Measurements from ENCODE around the gene TMEM151B. TPM values are rescaled to one million over a fixed set of nuclear protein-coding genes. Genes with fewer than 3 reads are reported as not detected.

The TMEM151B gene
- total RNA-seq, 6 donors from 2014 or later, result not detected

GRCh38 chr6:44307217-44307616 is 37.0 kb downstream of the TMEM151B start:
- no peak overlapping the region for H3K27ac ChIP-seq
- no peaks in the 10 kb centered on the region for H3K27me3 ChIP-seq
- 98% methylated on average over 7 to 10 of the region's 10 CpGs for WGBS, 2 donors
- peaks cover 17 to 90% (median 77%) of the 10 kb centered on the region in 4 donors for H3K36me3 ChIP-seq
- H3K4me3 ChIP-seq, result no peak overlapping the region
- ATAC-seq (ENCODE audit: low FRiP score in 2 of 2), result no peak
- DNase-seq, result no peak
- no peaks in the 10 kb centered on the region for H3K9me3 ChIP-seq
- no peak for TF ChIP-seq POLR2A (IDR thresholded peaks at IDR 0.05)
- TF ChIP-seq EP300 (IDR thresholded peaks at IDR 0.05), result no peak
- TF ChIP-seq POLR2AphosphoS5 (IDR thresholded peaks at IDR 0.05), result no peak
- TF ChIP-seq, protein P1, sequence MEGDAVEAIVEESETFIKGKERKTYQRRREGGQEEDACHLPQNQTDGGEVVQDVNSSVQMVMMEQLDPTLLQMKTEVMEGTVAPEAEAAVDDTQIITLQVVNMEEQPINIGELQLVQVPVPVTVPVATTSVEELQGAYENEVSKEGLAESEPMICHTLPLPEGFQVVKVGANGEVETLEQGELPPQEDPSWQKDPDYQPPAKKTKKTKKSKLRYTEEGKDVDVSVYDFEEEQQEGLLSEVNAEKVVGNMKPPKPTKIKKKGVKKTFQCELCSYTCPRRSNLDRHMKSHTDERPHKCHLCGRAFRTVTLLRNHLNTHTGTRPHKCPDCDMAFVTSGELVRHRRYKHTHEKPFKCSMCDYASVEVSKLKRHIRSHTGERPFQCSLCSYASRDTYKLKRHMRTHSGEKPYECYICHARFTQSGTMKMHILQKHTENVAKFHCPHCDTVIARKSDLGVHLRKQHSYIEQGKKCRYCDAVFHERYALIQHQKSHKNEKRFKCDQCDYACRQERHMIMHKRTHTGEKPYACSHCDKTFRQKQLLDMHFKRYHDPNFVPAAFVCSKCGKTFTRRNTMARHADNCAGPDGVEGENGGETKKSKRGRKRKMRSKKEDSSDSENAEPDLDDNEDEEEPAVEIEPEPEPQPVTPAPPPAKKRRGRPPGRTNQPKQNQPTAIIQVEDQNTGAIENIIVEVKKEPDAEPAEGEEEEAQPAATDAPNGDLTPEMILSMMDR (IDR thresholded peaks at IDR 0.05), result no peak
- peaks cover 3 to 7% (median 6%) of the 10 kb centered on the region in 4 donors for H3K4me1 ChIP-seq

DNA sequence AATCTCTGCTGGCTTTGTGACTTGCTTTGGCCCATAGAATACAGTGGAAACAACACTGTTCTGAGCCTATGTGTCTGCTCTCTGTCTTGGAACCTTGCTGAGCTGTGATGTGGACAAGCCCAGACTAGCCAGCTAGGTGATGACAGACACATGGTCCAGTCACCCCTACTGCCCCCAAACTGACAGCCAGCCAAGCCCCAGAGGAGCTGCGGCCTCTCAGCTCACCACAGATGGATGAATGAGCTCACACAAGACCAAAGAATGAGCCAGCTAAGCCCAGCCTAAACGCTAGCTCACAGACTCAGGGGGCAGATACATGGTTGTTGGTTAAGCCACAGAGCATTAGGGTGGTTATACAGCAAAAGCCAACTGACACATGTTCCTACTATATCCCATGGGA is 38.8 kb downstream of the TMEM151B start:
- Histone ChIP-seq H3K36me3 (peaks cover 13 to 72% (median 58%) of the 10 kb centered on the region in 4 donors), H3K4me1 (peaks cover 6 to 13% (median 12%) of the 10 kb centered on the region in 4 donors), H3K9me3 (no peaks in the 10 kb centered on the region), H3K27me3 (no peaks in the 10 kb centered on the region), H3K27ac (no peak overlapping the region), H3K4me3 (no peak overlapping the region)
- DNase-seq (no peak), ATAC-seq (ENCODE audit: low FRiP score in 2 of 2) (no peak)
- TF ChIP-seq POLR2A (IDR thresholded peaks at IDR 0.05) (no peak), POLR2AphosphoS5 (IDR thresholded peaks at IDR 0.05) (no peak), EP300 (IDR thresholded peaks at IDR 0.05) (no peak)
- TF ChIP-seq, protein P1 (IDR thresholded peaks at IDR 0.05), result no peak
- WGBS, 2 donors, result 71 to 92% methylated on average over 2 of the region's 2 CpGs

GRCh38 chr6:44309631-44310030 is 39.4 kb downstream of the TMEM151B start:
- TF ChIP-seq POLR2A (IDR thresholded peaks at IDR 0.05) (no peak), POLR2AphosphoS5 (IDR thresholded peaks at IDR 0.05) (no peak), EP300 (IDR thresholded peaks at IDR 0.05) (no peak)
- TF ChIP-seq, protein P1 (IDR thresholded peaks at IDR 0.05), result no peak
- no peak overlapping the region for H3K27ac ChIP-seq

GRCh38 chr6:44310241-44310640 is 40.0 kb downstream of the TMEM151B start:
- Histone ChIP-seq H3K27ac (no peak overlapping the region), H3K4me1 (peaks cover 6 to 13% (median 12%) of the 10 kb centered on the region in 4 donors), H3K36me3 (peaks cover 13 to 60% (median 48%) of the 10 kb centered on the region in 4 donors), H3K9me3 (no peaks in the 10 kb centered on the region), H3K27me3 (no peaks in the 10 kb centered on the region), H3K4me3 (no peak overlapping the region)
- ATAC-seq (ENCODE audit: low FRiP score in 2 of 2) (no peak), DNase-seq (no peak)
- TF ChIP-seq EP300 (IDR thresholded peaks at IDR 0.05) (no peak), POLR2AphosphoS5 (IDR thresholded peaks at IDR 0.05) (no peak), POLR2A (IDR thresholded peaks at IDR 0.05) (no peak)
- TF ChIP-seq, protein P1 (IDR thresholded peaks at IDR 0.05), result no peak
- WGBS, 2 donors, result 81 to 92% methylated on average over 3 of the region's 3 CpGs

More at GRCh38 chr6:44309631-44310030, 39.4 kb downstream of the TMEM151B start:
- no peak overlapping the region for H3K4me3 ChIP-seq
- H3K36me3 ChIP-seq, result peaks cover 13 to 66% (median 53%) of the 10 kb centered on the region in 4 donors
- peaks cover 6 to 13% (median 12%) of the 10 kb centered on the region in 4 donors for H3K4me1 ChIP-seq
- no peak for ATAC-seq (ENCODE audit: low FRiP score in 2 of 2)
- no peaks in the 10 kb centered on the region for H3K9me3 ChIP-seq
- DNase-seq, result no peak
- H3K27me3 ChIP-seq, result no peaks in the 10 kb centered on the region

DNA sequence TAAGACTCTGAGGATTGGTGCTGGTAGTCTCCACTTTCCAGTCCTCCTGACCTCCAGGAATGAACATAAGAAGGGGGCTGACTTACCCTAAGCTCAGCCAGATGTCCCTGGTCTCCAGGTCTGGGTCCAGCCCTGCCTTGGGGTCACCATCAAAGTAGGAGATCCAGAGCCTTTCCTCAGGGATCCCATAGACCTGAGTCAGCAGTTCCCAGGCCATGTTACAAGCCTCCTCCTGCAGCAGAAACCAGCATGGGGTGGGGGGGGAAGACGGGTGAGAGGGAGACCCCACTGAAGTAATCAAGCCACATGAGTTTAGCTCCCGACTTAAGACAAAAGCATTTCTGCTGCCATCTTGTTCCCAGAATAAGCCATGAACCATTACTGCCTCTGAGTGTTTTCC is 41.1 kb downstream of the TMEM151B start:
- no peaks in the 10 kb centered on the region for H3K27me3 ChIP-seq
- no peaks in the 10 kb centered on the region for H3K9me3 ChIP-seq
- no peak for ATAC-seq (ENCODE audit: low FRiP score in 2 of 2)
- H3K36me3 ChIP-seq, result peaks cover 13 to 49% (median 39%) of the 10 kb centered on the region in 4 donors
- TF ChIP-seq, protein P1 (IDR thresholded peaks at IDR 0.05), result no peak
- TF ChIP-seq POLR2A (IDR thresholded peaks at IDR 0.05) (no peak), POLR2AphosphoS5 (IDR thresholded peaks at IDR 0.05) (no peak), EP300 (IDR thresholded peaks at IDR 0.05) (no peak)
- peaks cover 6 to 13% (median 12%) of the 10 kb centered on the region in 4 donors for H3K4me1 ChIP-seq
- H3K4me3 ChIP-seq, result no peak overlapping the region
- no peak overlapping the region for H3K27ac ChIP-seq
- 65 to 97% methylated on average over 2 of the region's 2 CpGs for WGBS, 2 donors
- DNase-seq, result no peak

All from upper lobe of left lung (tissue), 6 donors.